ENCODE measurements around the gene KCNJ6. TPM values are rescaled to one million over a fixed set of nuclear protein-coding genes. Genes with fewer than 3 reads are reported as not detected.

Gene KCNJ6
- total and polyA plus RNA-seq, 5 donors: 0.03 TPM; not detected in 4

DNA sequence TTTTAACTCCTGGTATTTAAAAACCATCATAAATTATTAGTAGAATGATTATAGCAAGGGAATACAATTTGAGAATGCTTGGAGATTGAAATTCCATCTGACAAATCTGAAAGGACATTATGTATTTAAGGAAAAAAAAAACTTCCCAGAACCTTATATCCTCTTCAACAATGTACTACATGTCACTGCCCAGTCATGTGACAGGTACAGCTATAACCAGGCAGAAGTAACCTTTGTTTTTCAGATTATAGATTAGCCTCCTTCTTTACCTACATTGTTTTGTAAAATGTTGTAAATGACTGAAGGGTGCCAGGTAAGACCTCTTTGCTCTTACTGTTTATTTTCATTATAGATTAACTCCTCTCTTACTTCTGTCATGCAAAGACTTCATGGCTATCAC is 96.9 kb downstream of the KCNJ6 start:
- Histone ChIP-seq H3K4me3 (ENCODE audit: low read length) (no peak overlapping the region), H3K27me3 (ENCODE audit: control insufficient read depth, insufficient read depth) (peaks cover 2% of the 10 kb centered on the region), H3K27ac (ENCODE audit: low read length) (no peak overlapping the region), H3K4me1 (ENCODE audit: control insufficient read depth, insufficient read depth, low read length) (no peaks in the 10 kb centered on the region), H3K9me3 (ENCODE audit: control insufficient read depth, low read length) (no peaks in the 10 kb centered on the region)
- intact Hi-C loops (cut with DNase I): no loop called here
- DNase-seq (no peak), ATAC-seq (no peak)

DNA sequence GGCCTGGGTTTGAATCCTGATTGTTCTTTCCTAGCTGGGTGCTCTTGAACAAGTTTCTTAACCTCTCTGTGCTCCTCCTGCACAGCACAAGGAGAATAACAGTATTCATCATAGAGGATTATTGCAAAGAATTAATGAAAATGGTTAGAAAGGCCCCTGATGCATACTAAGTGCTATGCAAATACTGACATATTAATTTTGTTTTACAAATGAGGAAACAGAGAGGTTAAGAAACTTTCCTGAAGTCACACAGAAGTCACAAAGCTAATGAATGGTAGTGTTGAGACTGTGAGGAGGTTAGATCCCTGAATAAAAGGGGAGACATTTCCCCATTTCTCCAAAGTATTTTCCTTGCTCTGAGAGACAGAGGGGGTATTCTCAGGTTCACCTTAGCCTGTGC is 99.0 kb downstream of the KCNJ6 start:
- no peaks in the 10 kb centered on the region for H3K9me3 ChIP-seq (ENCODE audit: control insufficient read depth, low read length)
- no peak overlapping the region for H3K4me3 ChIP-seq (ENCODE audit: low read length)
- no peaks in the 10 kb centered on the region for H3K4me1 ChIP-seq (ENCODE audit: control insufficient read depth, insufficient read depth, low read length)
- no peak overlapping the region for H3K27ac ChIP-seq (ENCODE audit: low read length)
- DNase-seq: no peak
- H3K27me3 ChIP-seq (ENCODE audit: control insufficient read depth, insufficient read depth): peaks cover 2% of the 10 kb centered on the region
- intact Hi-C loops (cut with DNase I): no loop called here
- no peak for ATAC-seq

DNA sequence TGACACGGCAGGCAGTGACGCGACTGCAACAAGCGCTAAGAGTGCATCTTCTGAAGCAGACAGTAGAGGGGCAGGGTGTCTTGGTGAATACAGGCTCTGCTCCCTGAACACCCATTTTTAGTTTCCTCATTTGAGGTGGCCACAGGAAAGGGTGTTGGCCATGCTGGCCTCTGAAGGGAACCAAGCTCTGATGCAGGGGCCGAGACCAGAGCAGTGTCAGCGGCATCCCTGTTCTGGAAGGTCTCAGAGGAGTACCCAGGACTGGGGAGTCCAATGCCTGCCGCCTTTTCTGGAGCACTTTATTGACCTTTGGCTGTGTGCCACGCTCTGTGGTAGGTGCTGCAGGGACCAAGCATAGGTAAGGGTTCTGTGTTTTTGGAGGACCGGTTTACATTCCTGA is 100.4 kb downstream of the KCNJ6 start:
- Histone ChIP-seq H3K27ac (ENCODE audit: low read length) (no peak overlapping the region), H3K9me3 (ENCODE audit: control insufficient read depth, low read length) (no peaks in the 10 kb centered on the region), H3K27me3 (ENCODE audit: control insufficient read depth, insufficient read depth) (peaks cover 4% of the 10 kb centered on the region), H3K4me3 (ENCODE audit: low read length) (no peak overlapping the region), H3K4me1 (ENCODE audit: control insufficient read depth, insufficient read depth, low read length) (no peaks in the 10 kb centered on the region)
- 82% methylated on average over 9 of the region's 9 CpGs for WGBS
- ATAC-seq (peak in 1 of 2 donors; percentile 41), DNase-seq (no peak)
- intact Hi-C loops (cut with DNase I): no loop called here

DNA sequence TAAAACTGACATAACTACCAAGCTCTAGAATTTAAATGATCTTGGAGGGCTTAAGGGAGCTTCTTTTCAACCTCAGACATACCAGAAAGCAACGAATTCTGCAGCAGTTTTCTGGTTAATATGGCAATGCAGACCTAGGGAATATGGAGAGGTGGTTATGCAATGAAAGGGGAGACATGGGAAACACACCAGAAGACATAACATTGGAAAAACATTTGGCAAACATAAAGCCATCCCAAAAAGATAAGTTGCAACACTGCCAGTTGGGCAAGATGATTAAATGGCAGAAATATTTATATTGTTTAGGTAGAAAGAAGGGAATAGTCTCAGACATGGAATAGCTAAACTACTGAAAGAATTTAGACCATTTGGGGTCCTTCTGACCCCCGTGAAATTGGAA is 104.5 kb downstream of the KCNJ6 start:
- ATAC-seq (no peak), DNase-seq (no peak)
- WGBS: 62% methylated on average over 2 of the region's 2 CpGs
- H3K27me3 ChIP-seq (ENCODE audit: control insufficient read depth, insufficient read depth): peaks cover 3% of the 10 kb centered on the region
- H3K9me3 ChIP-seq (ENCODE audit: control insufficient read depth, low read length): no peaks in the 10 kb centered on the region
- intact Hi-C loops (cut with DNase I): no loop called here
- no peak overlapping the region for H3K27ac ChIP-seq (ENCODE audit: low read length)
- no peaks in the 10 kb centered on the region for H3K4me1 ChIP-seq (ENCODE audit: control insufficient read depth, insufficient read depth, low read length)
- no peak overlapping the region for H3K4me3 ChIP-seq (ENCODE audit: low read length)

DNA sequence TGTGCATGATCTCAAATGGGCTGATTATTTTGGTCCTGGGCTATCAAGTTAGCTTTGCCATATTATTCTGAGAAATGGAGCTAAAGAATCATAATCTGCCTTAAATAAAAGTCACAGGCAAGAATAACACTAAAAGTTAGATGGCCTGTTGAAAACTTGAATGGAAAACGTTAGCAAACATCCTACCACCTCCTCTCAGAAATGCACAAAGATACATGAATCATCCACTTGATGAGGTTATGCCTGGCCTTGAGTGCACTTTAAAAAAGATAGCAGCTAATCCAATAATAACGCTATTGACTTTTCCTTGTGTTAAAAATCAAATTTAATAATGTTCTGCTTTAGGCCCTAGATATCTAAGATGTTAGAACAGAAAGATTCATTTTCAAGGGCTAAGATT is 108.0 kb downstream of the KCNJ6 start:
- no peak overlapping the region for H3K27ac ChIP-seq (ENCODE audit: low read length)
- WGBS: 56% methylated on average over 2 of the region's 2 CpGs
- H3K9me3 ChIP-seq (ENCODE audit: control insufficient read depth, low read length): no peaks in the 10 kb centered on the region
- no peaks in the 10 kb centered on the region for H3K4me1 ChIP-seq (ENCODE audit: control insufficient read depth, insufficient read depth, low read length)
- intact Hi-C loops (cut with DNase I): no loop called here
- no peak for DNase-seq
- no peak for ATAC-seq
- H3K4me3 ChIP-seq (ENCODE audit: low read length): no peak overlapping the region
- H3K27me3 ChIP-seq (ENCODE audit: control insufficient read depth, insufficient read depth): peaks cover 3% of the 10 kb centered on the region

DNA sequence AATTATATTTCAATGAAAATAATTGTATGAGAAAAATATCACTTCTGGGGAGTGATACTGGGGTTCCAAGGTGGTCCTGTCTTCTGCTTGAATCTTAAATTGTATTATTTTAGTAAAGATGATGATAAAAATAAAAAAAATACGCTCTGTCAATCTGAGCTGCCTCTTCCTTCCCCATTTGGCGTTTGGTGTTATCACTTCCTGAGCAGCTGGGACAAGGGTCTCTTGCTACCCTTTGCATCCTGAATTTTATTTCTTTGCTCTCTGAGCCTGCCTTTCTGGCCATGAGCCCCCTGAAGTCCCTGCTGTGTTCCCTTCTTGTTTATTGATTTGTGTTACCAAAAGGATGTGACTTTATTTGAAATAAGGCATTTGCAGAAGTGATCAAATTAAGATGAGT is 111.0 kb downstream of the KCNJ6 start:
- H3K27me3 ChIP-seq (ENCODE audit: control insufficient read depth, insufficient read depth): no peaks in the 10 kb centered on the region
- no peak for ATAC-seq
- no peak for DNase-seq
- H3K9me3 ChIP-seq (ENCODE audit: control insufficient read depth, low read length): no peaks in the 10 kb centered on the region
- H3K4me3 ChIP-seq (ENCODE audit: low read length): no peak overlapping the region
- H3K27ac ChIP-seq (ENCODE audit: low read length): no peak overlapping the region
- H3K4me1 ChIP-seq (ENCODE audit: control insufficient read depth, insufficient read depth, low read length): no peaks in the 10 kb centered on the region
- intact Hi-C loops (cut with DNase I): no loop called here
- 32% methylated on average over 2 of the region's 2 CpGs for WGBS

DNA sequence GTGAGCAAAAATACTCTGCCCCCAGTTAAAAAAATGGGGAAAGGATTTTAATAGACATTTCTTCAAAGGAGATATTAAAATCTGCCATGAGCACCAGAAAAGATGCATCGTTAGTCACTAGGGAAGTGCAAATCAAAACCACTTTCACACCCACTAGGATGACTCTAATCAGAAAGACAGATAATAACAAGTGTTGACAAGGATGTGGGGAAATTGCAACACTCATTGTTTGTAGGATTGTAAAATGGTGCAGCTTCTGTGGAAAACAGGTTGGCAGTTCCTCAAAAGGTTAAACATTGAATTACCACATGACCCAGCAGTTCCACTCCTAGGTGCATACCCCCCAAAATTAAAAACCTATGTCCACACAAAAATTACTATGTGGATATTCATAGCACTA is 112.3 kb downstream of the KCNJ6 start:
- DNase-seq (no peak), ATAC-seq (no peak)
- Histone ChIP-seq H3K27ac (ENCODE audit: low read length) (no peak overlapping the region), H3K4me1 (ENCODE audit: control insufficient read depth, insufficient read depth, low read length) (no peaks in the 10 kb centered on the region), H3K4me3 (ENCODE audit: low read length) (no peak overlapping the region), H3K9me3 (ENCODE audit: control insufficient read depth, low read length) (no peaks in the 10 kb centered on the region), H3K27me3 (ENCODE audit: control insufficient read depth, insufficient read depth) (no peaks in the 10 kb centered on the region)
- 47% methylated on average over 1 of the region's 1 CpG for WGBS
- intact Hi-C loops (cut with DNase I): no loop called here

DNA sequence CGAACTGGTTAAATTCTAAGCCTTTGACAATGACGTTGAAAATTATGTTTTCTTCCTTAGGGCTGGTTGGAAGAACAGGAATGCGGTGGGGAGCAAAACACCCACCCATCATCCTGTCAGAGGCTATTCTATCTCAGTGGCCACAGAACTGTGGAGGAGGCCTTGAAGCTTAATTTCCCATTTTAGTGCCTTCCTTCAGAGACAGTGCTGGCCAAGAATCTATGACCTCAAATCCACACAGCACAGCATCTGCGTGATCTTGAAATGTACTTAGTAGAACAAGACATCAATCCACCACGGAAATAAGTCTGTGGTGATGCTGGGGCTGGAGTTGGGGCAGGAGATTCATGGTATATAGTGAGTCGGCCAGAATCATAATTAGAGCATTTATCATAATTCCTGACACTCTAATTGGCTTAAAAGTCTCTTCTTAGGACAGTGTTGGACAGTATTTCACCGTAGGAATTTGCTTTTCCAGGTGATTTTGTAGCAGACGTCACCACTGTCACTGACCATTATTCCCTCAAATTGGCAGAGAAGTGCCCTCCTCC is 113.1 kb downstream of the KCNJ6 start:
- H3K9me3 ChIP-seq (ENCODE audit: control insufficient read depth, low read length): no peaks in the 10 kb centered on the region
- H3K27ac ChIP-seq (ENCODE audit: low read length): no peak overlapping the region
- DNase-seq (no peak), ATAC-seq (no peak)
- H3K4me1 ChIP-seq (ENCODE audit: control insufficient read depth, insufficient read depth, low read length): no peaks in the 10 kb centered on the region
- intact Hi-C loops (cut with DNase I): no loop called here
- WGBS: 79% methylated on average over 8 of the region's 8 CpGs
- no peak overlapping the region for H3K4me3 ChIP-seq (ENCODE audit: low read length)
- no peaks in the 10 kb centered on the region for H3K27me3 ChIP-seq (ENCODE audit: control insufficient read depth, insufficient read depth)

DNA sequence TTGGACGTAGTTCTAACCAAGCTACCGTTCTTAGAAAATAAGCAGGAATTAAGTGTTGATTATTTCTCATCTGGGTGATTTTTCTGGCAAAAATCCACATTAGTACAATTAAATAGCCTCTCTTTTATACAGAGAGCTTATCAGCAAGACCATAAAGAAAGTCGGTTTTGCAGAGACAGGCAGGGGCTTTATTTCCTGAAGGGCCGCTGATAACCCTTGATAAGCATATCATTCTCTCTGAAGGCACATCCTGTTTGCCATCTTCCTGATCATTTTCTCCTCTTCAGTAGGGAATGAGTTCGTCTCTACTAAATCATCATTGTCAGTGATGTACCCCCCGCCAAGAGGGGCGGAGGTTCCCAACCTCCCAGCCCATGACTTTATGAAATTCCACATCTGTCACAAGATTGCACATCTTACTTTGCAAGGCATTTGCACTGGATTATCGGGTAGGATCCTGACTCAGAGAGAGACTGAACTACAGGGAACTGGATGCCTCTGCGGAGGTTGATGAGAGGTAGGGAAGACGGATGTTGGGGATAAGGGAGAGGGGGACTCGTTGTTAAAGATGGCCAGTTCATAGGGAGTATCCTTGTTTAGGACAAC is 115.7 kb downstream of the KCNJ6 start:
- ATAC-seq (no peak), DNase-seq (no peak)
- Histone ChIP-seq H3K27me3 (ENCODE audit: control insufficient read depth, insufficient read depth) (no peaks in the 10 kb centered on the region), H3K4me1 (ENCODE audit: control insufficient read depth, insufficient read depth, low read length) (no peaks in the 10 kb centered on the region), H3K4me3 (ENCODE audit: low read length) (no peak overlapping the region), H3K9me3 (ENCODE audit: control insufficient read depth, low read length) (no peaks in the 10 kb centered on the region), H3K27ac (ENCODE audit: low read length) (no peak overlapping the region)
- intact Hi-C loops (cut with DNase I): no loop called here
- 34% methylated on average over 11 of the region's 11 CpGs for WGBS

DNA sequence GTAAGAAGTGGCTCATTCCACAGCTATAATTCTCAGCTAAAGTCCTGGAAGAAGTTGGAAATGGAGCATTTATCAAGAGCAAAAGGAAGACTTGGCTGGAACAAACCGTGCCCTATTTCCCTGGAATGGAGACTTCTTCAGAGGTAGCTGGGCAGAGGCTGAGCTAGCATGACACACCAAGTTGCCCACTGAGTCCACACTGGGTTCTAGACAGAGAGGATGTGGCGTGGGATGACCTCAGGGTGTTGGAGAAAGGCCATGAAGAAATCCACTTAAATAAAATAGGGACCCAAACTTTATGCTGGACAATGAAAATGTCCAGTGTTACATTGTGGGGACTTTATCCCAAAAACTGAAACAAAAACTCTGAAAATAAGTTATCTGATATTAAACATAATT is 116.2 kb downstream of the KCNJ6 start:
- H3K4me1 ChIP-seq (ENCODE audit: control insufficient read depth, insufficient read depth, low read length): no peaks in the 10 kb centered on the region
- H3K4me3 ChIP-seq (ENCODE audit: low read length): no peak overlapping the region
- H3K27ac ChIP-seq (ENCODE audit: low read length): no peak overlapping the region
- no peaks in the 10 kb centered on the region for H3K27me3 ChIP-seq (ENCODE audit: control insufficient read depth, insufficient read depth)
- no peak for DNase-seq
- no peak for ATAC-seq
- intact Hi-C loops (cut with DNase I): no loop called here
- H3K9me3 ChIP-seq (ENCODE audit: control insufficient read depth, low read length): no peaks in the 10 kb centered on the region
- 48% methylated on average over 2 of the region's 2 CpGs for WGBS

DNA sequence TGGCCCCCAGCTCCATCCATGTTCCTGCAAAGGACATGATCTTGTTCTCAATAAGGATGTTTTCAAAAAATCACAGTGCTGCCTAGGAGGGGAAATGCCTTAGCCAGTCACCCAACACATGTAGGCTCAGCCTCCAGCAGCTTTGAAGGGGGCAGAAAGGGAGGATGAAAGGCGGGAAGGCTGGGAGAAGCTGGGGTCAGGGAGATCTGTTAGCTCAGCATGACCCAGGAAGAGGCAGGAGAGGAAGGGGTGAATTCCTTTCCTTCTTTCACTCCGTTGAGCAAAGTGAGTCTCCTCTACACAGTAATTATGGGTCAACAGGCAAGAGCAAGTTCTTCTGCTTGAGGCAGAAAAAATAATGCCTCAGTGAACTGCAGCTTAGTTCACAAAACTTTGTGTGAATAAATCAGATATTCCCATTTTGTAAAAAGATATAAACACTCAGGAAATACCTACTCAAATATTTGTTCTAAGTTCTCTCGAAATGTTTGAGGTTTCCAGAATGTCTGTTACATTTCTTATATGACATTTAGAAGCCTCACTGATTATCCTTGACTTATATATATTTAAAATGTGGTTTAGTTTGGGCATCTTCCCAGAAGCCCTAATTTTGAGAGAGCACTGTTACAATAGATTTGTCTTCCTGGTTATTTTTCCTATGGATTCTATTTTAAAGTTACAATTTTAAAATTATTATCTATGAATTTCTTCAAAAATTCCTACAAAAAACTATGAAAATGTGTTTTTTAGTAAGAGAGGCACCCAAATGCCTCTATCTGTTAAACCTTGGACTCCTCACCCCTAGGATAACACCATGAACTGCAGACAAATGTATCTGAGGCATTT is 116.8 kb downstream of the KCNJ6 start:
- Histone ChIP-seq H3K27ac (ENCODE audit: low read length) (no peak overlapping the region), H3K4me3 (ENCODE audit: low read length) (no peak overlapping the region), H3K4me1 (ENCODE audit: control insufficient read depth, insufficient read depth, low read length) (no peaks in the 10 kb centered on the region), H3K9me3 (ENCODE audit: control insufficient read depth, low read length) (no peaks in the 10 kb centered on the region), H3K27me3 (ENCODE audit: control insufficient read depth, insufficient read depth) (no peaks in the 10 kb centered on the region)
- ATAC-seq (no peak), DNase-seq (no peak)
- intact Hi-C loops (cut with DNase I): no loop called here
- 38% methylated on average over 3 of the region's 3 CpGs for WGBS

Measured in right cardiac atrium (tissue), 5 donors.